Calu3 (cell line): ENCODE results near the gene DNMBP. TPM values are rescaled to one million over a fixed set of nuclear protein-coding genes. Genes with fewer than 3 reads are reported as not detected.

ENCODE experiments used
- BruUV-seq: library from RNA; stranded (reverse); fragments of 400-500 nt; replicated peaks from 2 replicates; lab custom pipeline; 2021; lab: Mats Ljungman, UMichigan
- CTCF ChIA-PET: fragments of 300-600 bp; sonication (Branson Sonifier 250); formaldehyde crosslinking; loops from one replicate; lab custom pipeline; 2022; ENCODE audit warnings: antibody characterized with exemption; lab: Charles Lee
- DNase-seq: peaks from one replicate; pipeline ENCODE4 v3.0.0; 2022
- H3K27ac Mint-ChIP-seq: one replicate; pipeline ENCODE4 v1.8.0; 2022; ENCODE audit warnings: mixed read lengths; ENCODE audit not compliant: unreplicated experiment
- H3K27me3 Mint-ChIP-seq: one replicate; pipeline ENCODE4 v1.8.0; 2022; ENCODE audit warnings: mixed read lengths; ENCODE audit not compliant: unreplicated experiment
- H3K36me3 Mint-ChIP-seq: one replicate; pipeline ENCODE4 v1.8.0; 2022; ENCODE audit warnings: mild to moderate bottlenecking, moderate library complexity, mixed read lengths; ENCODE audit not compliant: insufficient read depth, unreplicated experiment
- H3K4me1 Mint-ChIP-seq: one replicate; pipeline ENCODE4 v1.8.0; 2022; ENCODE audit warnings: mild to moderate bottlenecking, low read depth, mixed read lengths; ENCODE audit not compliant: unreplicated experiment
- H3K4me3 Mint-ChIP-seq: one replicate; pipeline ENCODE4 v1.8.0; 2022; ENCODE audit warnings: mild to moderate bottlenecking, low read depth, moderate library complexity, mixed read lengths; ENCODE audit not compliant: unreplicated experiment
- H3K9me3 Mint-ChIP-seq: one replicate; pipeline ENCODE4 v1.8.0; 2022; ENCODE audit warnings: low read depth, mixed read lengths; ENCODE audit not compliant: unreplicated experiment
- intact Hi-C: fragments of 100-400 bp; cut with micrococcal nuclease; formaldehyde crosslinking; loops from one replicate; pipeline ENCODE4 v1.10.0; 2022; ENCODE audit not compliant: unreplicated experiment
- total RNA-seq: library from RNA; stranded (reverse); gene quantifications from 2 replicates; pipeline ENCODE4 v1.2.3, GENCODE V29; 2022
- TF ChIP-seq, protein P1 (sequence below): fragments of 200-600 bp; IDR thresholded peaks from one replicate; pipeline ENCODE4 v1.8.0; 2022; ENCODE audit warnings: antibody characterized with exemption; ENCODE audit not compliant: unreplicated experiment

DNMBP gene
- total RNA-seq, 1 experiment from 2014 or later = 17.6 TPM

GRCh38 chr10:100027416-100027815 lies 17.7 kb upstream of the DNMBP start:
- no peak overlapping the region for H3K27ac Mint-ChIP-seq
- TF ChIP-seq, protein P1, sequence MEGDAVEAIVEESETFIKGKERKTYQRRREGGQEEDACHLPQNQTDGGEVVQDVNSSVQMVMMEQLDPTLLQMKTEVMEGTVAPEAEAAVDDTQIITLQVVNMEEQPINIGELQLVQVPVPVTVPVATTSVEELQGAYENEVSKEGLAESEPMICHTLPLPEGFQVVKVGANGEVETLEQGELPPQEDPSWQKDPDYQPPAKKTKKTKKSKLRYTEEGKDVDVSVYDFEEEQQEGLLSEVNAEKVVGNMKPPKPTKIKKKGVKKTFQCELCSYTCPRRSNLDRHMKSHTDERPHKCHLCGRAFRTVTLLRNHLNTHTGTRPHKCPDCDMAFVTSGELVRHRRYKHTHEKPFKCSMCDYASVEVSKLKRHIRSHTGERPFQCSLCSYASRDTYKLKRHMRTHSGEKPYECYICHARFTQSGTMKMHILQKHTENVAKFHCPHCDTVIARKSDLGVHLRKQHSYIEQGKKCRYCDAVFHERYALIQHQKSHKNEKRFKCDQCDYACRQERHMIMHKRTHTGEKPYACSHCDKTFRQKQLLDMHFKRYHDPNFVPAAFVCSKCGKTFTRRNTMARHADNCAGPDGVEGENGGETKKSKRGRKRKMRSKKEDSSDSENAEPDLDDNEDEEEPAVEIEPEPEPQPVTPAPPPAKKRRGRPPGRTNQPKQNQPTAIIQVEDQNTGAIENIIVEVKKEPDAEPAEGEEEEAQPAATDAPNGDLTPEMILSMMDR = no peak
- DNase-seq = no peak
- intact Hi-C loops = no loop called here
- no peaks in the 10 kb centered on the region for H3K4me1 Mint-ChIP-seq
- no peak overlapping the region for H3K4me3 Mint-ChIP-seq
- H3K27me3 Mint-ChIP-seq = no peaks in the 10 kb centered on the region
- no peaks in the 10 kb centered on the region for H3K9me3 Mint-ChIP-seq
- H3K36me3 Mint-ChIP-seq = no peaks in the 10 kb centered on the region
- CTCF ChIA-PET = no interaction called here
- no TSS peak for BruUV-seq

GRCh38 chr10:100025576-100025975 lies 15.8 kb upstream of the DNMBP start:
- H3K4me1 Mint-ChIP-seq = peaks cover under 1% of the 10 kb centered on the region
- TF ChIP-seq, protein P1 = no peak
- no peak for DNase-seq
- BruUV-seq = no TSS peak
- no peaks in the 10 kb centered on the region for H3K9me3 Mint-ChIP-seq
- CTCF ChIA-PET = no interaction called here
- intact Hi-C loops = no loop called here
- H3K4me3 Mint-ChIP-seq = no peak overlapping the region
- no peaks in the 10 kb centered on the region for H3K36me3 Mint-ChIP-seq
- no peak overlapping the region for H3K27ac Mint-ChIP-seq
- no peaks in the 10 kb centered on the region for H3K27me3 Mint-ChIP-seq

- intact Hi-C loops = no loop called here
- no peaks in the 10 kb centered on the region for H3K9me3 Mint-ChIP-seq
- peaks cover 4% of the 10 kb centered on the region for H3K36me3 Mint-ChIP-seq
- CTCF ChIA-PET = no interaction called here
- H3K27me3 Mint-ChIP-seq = no peaks in the 10 kb centered on the region
- TF ChIP-seq, protein P1 = no peak
- DNase-seq = no peak
- BruUV-seq = no TSS peak
- no peak overlapping the region for H3K27ac Mint-ChIP-seq
- peaks cover 9% of the 10 kb centered on the region for H3K4me1 Mint-ChIP-seq
- no peak overlapping the region for H3K4me3 Mint-ChIP-seq
Measured at GRCh38 chr10:100024748-100025147, 15.0 kb upstream of the DNMBP start.

DNA sequence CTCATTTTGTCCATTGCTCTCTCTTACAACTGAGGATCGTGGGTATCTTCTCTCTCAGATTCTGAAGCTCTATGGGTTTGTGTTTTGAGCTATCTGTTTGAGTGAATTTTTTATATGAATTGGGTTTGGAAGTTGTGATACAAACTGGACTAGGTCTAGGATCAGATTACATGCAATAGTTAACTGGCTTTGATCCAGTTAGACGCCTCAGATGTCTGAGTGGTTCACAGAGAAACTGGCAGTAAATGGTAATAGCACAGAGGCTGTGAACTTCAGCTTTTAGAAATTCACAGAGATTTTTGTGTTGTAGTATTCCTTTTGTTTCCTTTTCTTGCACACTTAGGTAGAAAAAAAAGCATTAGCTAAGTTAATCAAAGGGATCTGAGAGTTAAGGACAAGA lies 12.7 kb upstream of the DNMBP start:
- Mint-ChIP-seq H3K27ac (no peak overlapping the region), H3K27me3 (no peaks in the 10 kb centered on the region), H3K4me1 (peaks cover 11% of the 10 kb centered on the region), H3K9me3 (no peaks in the 10 kb centered on the region), H3K4me3 (no peak overlapping the region), H3K36me3 (peaks cover 4% of the 10 kb centered on the region)
- intact Hi-C loops = no loop called here
- CTCF ChIA-PET = interaction anchor here (1.0 kb wide), 1 partner anchor 57 kb away, joined by 3 read pairs; no protein-coding TSS in a partner anchor
- TF ChIP-seq, protein P1 = no peak
- BruUV-seq = no TSS peak
- DNase-seq = no peak
